ENCODE results near the gene FATE1.

Gene FATE1

GRCh38 chrX:151704041-151704663 is 11.7 kb upstream of the FATE1 start:
- DNase-seq (ENCODE audit: low read depth), result no peak

DNA sequence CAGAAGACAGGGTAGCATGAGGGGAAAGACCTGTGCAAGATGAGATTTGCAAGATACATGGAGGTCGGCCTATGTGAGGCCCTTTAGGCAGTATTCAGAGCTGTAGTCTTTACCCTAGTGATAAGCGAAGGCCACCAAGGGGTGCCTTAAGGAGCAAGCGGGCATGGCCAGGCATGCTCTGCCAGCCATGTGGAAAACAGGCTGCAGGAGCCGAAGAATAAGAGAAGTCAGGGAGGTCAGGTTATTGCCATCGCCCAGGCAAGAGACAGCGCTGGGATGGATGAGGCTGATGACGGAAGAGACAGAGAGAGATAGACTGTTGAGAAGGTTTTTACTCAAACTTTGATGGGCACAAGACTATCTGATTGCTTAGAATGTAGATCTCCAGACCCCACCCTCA is 7.0 kb upstream of the FATE1 start:
- DNase-seq (ENCODE audit: low read depth), result no peak

GRCh38 chrX:151710457-151710856 is 5.4 kb upstream of the FATE1 start:
- no peak for DNase-seq (ENCODE audit: low read depth)

- DNase-seq (ENCODE audit: low read depth), result no peak
Observed at GRCh38 chrX:151711154-151711553, 4.7 kb upstream of the FATE1 start.

GRCh38 chrX:151711787-151712186 is 4.0 kb upstream of the FATE1 start:
- DNase-seq (ENCODE audit: low read depth), result no peak

- DNase-seq (ENCODE audit: low read depth), result no peak
Observed at GRCh38 chrX:151712253-151712652, 3.6 kb upstream of the FATE1 start.

- peak; percentile 6 for DNase-seq (ENCODE audit: low read depth)
Observed at GRCh38 chrX:151713849-151714248, 2.0 kb upstream of the FATE1 start.

DNA sequence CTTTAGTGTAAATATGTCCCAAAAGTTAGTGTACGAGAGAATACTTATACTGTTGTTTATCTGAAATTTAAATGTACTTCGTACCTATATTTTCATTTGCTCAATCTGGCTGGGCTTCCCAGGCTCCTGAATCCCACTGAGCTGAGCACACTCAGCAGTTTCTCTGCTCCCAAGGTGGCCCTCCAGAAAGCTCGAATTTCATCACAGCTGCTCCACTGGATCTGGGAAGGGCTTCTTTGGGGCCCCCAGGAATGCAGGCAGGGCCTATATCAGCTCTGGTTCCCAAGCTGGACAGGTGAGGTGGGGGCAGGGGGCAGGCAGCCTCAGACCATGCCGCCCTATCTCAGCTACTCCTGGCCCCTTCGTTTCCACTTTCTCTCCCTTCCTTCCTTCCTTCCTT is 1.5 kb upstream of the FATE1 start:
- no peak for DNase-seq (ENCODE audit: low read depth)

DNA sequence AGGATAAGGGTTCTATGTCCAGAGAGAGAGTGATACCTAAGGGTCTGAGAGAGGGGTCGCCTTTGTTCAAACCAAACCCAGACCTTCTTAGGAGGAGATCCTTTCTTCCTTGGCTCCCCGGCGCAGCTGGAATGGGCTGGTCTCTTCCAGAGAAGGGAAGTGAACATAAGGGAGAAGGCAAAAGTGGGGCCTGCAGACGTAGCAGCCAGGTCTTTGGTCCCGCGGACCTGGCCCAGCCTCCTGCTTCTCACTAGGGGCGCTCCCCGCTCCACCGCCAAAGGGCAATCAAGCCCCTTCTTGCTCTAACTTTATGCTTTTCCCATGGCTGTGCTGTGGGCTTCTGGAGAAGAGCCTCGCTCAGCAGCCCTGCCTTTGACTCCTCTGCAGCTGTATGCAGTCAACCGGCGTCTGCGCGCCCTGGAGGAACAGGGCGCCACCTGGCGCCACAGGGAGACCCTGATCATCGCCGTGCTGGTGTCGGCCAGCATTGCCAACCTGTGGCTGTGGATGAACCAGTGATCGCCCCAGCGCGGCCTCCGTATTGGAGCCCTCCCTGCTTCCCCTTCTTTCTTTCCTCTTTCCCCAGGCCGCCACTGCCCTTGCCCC is 6.5 kb downstream of the FATE1 start:
- DNase-seq (ENCODE audit: low read depth), result no peak

GRCh38 chrX:151723156-151723760 is 7.4 kb downstream of the FATE1 start:
- no peak for DNase-seq (ENCODE audit: low read depth)

DNA sequence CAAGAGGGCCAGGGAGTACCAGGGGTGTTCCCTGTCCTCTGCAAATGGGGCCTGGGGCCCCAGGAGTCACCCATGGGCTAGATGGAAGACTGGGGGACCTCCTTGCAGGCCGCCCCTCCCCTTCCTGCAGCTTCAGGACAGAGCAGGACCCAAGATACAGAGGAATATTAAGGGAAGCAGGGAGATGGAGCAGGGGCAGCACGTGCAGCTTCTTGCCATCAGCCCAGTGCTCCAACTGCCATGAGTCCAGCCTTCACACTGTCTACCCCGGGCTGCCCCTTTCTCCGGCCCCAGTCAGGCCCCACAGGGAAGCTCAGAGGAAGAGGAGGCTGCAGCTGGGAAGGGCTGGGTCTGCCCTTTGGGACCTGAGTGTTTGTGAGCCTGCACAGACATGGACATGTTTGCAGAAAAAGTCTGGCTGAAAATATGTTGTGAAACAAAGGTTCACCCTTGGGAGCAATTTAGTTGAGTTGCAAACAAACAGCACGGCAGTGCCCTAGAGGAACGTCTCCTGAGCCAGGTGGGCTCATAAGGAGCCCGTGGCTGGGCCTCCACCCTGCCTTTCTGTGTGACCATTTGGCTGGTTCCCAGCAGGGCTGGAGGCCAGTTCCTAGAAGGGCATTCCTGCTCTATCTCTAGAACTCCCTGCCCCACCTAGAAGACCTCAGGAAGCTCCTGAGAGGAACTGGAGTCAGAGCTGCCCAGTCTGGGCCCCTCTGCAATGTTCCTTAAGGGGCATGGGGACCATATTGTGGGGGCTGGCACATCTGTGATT is 8.9 kb downstream of the FATE1 start:
- no peak for DNase-seq (ENCODE audit: low read depth)

DNA sequence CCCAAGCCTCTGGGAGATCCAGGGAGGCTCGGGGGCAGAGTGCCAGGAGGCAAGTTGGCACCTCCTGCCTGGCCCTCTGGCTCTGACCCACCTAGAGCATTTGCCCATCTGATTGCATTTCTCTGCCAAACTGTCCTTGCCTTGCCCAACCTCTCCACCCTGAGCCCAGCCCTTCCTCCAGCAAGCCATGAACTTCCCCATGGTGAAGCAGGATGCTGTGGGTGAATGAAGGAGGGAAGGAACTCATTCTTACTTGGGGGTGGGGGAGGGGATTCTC is 9.4 kb downstream of the FATE1 start:
- no peak for DNase-seq (ENCODE audit: low read depth)

DNA sequence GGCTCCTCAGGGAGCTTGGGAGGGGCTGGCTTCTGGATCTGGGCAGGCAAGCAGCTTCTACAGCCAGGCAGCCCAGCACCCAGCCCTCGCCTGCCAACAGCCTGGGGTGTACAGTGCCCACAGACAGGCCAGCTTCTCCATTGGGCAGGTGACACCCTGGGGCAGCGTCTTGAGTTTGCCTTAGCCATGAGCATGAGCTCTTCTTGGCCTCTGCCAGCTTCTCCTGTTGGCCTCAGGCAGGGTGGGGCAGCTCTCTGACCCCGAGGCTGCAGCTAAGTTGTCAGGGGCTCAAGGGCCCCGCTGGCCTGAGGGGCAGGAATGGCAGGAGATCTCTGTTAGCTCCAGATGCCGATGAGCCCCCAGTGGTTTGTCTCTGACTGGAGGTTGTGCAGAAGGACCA is 10.9 kb downstream of the FATE1 start:
- no peak for DNase-seq (ENCODE audit: low read depth)

DNA sequence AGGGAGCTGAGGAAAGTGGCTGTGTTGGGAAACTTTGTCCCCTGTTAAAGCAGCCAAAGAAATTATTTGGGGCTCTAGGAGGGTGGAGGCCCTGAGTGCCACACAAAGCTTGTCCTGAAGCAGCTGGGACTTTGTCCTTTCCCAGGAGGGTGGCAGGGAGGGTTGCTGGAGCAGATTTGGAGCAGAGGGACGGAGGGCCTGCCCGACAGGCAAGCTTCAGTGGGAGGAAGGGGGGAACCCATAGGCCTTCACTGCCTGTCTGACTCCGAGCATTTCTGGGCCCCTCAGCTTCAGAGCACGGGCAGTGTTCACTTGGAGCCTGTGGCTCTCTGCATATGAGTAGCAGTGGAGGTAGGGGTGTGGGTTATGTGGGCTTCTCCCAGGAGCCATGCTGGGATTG is 11.5 kb downstream of the FATE1 start:
- DNase-seq (ENCODE audit: low read depth), result no peak

- DNase-seq (ENCODE audit: low read depth), result no peak
Observed at GRCh38 chrX:151729056-151729725, 13.4 kb downstream of the FATE1 start.

GRCh38 chrX:151734446-151734845 is 18.6 kb downstream of the FATE1 start, which contains the start of gene CNGA2:
CNGA2 (plus strand) TSS chrX:151734746; CDS start chrX:151738484, 3,738 bp downstream.
- DNase-seq (ENCODE audit: low read depth), result no peak

- no peak for DNase-seq (ENCODE audit: low read depth)
Observed at GRCh38 chrX:151735219-151735618, 19.4 kb downstream of the FATE1 start.

DNA sequence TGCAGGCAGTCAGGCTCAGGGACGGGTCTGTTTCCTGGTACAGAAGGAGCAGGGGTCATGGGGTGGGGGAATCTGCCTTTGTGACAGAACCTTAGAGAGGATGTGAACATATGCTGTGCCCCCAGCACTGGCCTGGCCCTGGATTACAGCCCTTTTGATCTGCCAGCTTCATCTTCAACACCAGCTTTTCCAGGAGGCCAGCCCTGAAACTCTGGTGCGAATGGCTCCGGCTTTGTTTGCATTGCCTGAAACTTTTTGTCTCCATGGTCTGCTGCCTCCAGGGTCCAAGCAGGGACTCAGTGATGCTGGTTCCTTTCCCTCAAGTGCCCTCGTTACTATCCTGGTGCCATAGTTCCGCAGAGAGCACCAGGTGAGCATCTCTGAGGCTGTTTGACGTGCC is 20.9 kb downstream of the FATE1 start:
- DNase-seq (ENCODE audit: low read depth), result no peak

DNA sequence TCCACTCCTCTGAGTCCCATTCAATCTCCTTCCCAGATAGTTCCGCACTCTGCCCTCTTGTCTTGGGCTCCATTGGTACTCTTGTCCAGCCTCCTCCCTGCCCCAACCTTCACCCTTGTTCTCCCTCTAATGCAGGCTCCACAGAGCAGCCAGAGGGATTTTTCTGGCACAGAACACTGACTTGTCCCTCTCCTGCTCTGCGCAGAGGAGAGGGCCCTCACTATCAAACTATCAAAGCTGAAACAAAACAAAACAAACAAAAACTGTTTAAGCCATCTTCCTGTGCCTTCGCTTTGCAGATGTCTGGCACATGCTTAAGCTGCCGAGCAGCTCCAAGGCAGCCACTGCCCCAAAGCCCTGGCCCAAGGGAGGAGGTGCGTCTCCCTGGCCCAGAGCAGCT is 21.7 kb downstream of the FATE1 start:
- DNase-seq (ENCODE audit: low read depth), result no peak

DNA sequence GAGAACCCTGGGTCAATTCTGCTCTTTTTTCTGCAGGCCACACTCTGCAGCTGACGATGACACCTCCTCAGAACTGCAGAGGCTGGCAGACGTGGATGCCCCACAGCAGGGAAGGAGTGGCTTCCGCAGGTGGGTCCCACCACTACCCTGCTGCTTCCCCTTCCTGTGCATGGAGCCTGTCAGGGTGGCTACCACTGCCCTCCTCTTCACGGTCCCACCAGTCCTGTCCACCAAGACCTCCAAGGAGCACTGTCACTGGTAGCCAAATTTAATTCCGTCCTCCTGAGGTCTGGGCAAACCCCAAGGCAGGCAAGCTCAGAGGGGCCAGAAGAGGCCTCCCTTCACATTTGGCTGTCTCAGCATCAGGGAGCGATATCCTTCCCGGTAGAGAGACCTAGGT is 22.9 kb downstream of the FATE1 start:
- DNase-seq (ENCODE audit: low read depth), result no peak

- no peak for DNase-seq (ENCODE audit: low read depth)
Observed at GRCh38 chrX:151741606-151742005, 25.8 kb downstream of the FATE1 start.

DNA sequence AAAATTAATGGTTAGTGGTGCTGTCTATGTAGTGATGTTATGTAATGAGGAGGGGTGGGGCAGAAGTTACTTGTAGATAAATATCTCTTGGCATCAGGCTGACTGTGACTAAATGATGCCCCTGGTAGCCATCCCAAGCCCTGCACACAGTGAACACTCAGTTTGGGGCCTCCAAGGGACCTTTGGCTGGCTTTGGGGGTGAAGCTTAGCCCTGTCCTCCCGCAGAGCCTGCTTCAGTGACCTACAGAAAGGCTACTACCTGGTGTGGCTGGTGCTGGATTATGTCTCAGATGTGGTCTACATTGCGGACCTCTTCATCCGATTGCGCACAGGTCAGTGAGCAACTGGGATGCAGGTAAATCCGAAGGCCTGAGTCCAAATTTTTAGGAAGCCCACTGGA is 26.5 kb downstream of the FATE1 start:
- no peak for DNase-seq (ENCODE audit: low read depth)

Measured in iris pigment epithelial cell (primary cell).